Caco-2 (cell line): ENCODE data around the gene ZFP90. TPM values are rescaled to one million over a fixed set of nuclear protein-coding genes. Genes with fewer than 3 reads are reported as not detected.

Experiments used
- BruUV-seq: library from RNA; stranded (reverse); fragments of 400-500 nt; replicated peaks from 2 replicates; lab custom pipeline; 2021; lab: Mats Ljungman, UMichigan
- CTCF ChIA-PET: fragments of 300-600 bp; sonication (Branson Sonifier 250); formaldehyde crosslinking; loops from one replicate; lab custom pipeline; 2022; ENCODE audit warnings: antibody characterized with exemption; lab: Charles Lee
- POLR2A ChIA-PET: fragments of 300-600 bp; sonication (Branson Sonifier 250); formaldehyde crosslinking; loops from one replicate; lab custom pipeline; 2022; ENCODE audit warnings: antibody characterized with exemption; lab: Charles Lee
- DNase-seq, 2 experiments: peaks; one replicate each; pipeline versions ENCODE4 v3.0.0 to v3.0.0-alpha.2; 2020 to 2022
- H3K27me3 ChIP-seq: replicated peaks from 2 replicates; pipeline ENCODE4 v1.6.0; 2011; ENCODE audit warnings: low read length; ENCODE audit not compliant: control insufficient read depth, insufficient read depth
- H3K36me3 ChIP-seq: 2 replicates; pipeline ENCODE4 v1.5.1; 2011; ENCODE audit warnings: low read length; ENCODE audit not compliant: control insufficient read depth, insufficient read depth
- H3K4me1 ChIP-seq: fragments of 250-450 bp; sonication (Bioruptor Pico); 2 replicates; pipeline ENCODE4 v1.5.1; 2020; ENCODE audit warnings: mild to moderate bottlenecking
- H3K4me3 ChIP-seq: 2 replicates; pipeline ENCODE4 v1.5.1; 2011; ENCODE audit warnings: low read depth, mild to moderate bottlenecking, control low read depth, low read length
- H3K9me3 ChIP-seq: fragments of 250-450 bp; sonication (Bioruptor Pico); 2 replicates; pipeline ENCODE4 v1.5.1; 2020; ENCODE audit warnings: mild to moderate bottlenecking, moderate library complexity
- H3K27ac Mint-ChIP-seq: one replicate; pipeline ENCODE4 v1.8.0; 2022; ENCODE audit warnings: mixed read lengths; ENCODE audit not compliant: unreplicated experiment
- H3K27me3 Mint-ChIP-seq: one replicate; pipeline ENCODE4 v1.8.0; 2022; ENCODE audit warnings: mixed read lengths; ENCODE audit not compliant: insufficient read depth, unreplicated experiment
- H3K36me3 Mint-ChIP-seq: one replicate; pipeline ENCODE4 v1.8.0; 2022; ENCODE audit warnings: mild to moderate bottlenecking, mixed read lengths; ENCODE audit not compliant: insufficient read depth, unreplicated experiment
- H3K4me1 Mint-ChIP-seq: one replicate; pipeline ENCODE4 v1.8.0; 2022; ENCODE audit warnings: low read depth, mixed read lengths; ENCODE audit not compliant: unreplicated experiment
- H3K4me3 Mint-ChIP-seq: one replicate; pipeline ENCODE4 v1.8.0; 2022; ENCODE audit warnings: mild to moderate bottlenecking, moderate library complexity, mixed read lengths; ENCODE audit not compliant: unreplicated experiment
- H3K9me3 Mint-ChIP-seq: one replicate; pipeline ENCODE4 v1.8.0; 2022; ENCODE audit warnings: mixed read lengths; ENCODE audit not compliant: unreplicated experiment
- CTCF ChIP-seq, 2 experiments: fragments of 200-600 bp in 1 of 2; IDR thresholded peaks; 1 replicate in 1 of 2; 2 replicates in 1 of 2; pipeline versions ENCODE4 v1.5.1 to v1.8.0; 2011 to 2022; ENCODE audit warnings: antibody characterized with exemption in 1 of 2, control low read depth in 1 of 2, inconsistent platforms in 1 of 2, low read depth in 1 of 2, low read length in 1 of 2, mild to moderate bottlenecking in 1 of 2, moderate library complexity in 1 of 2; ENCODE audit not compliant: insufficient read depth in 1 of 2, severe bottlenecking in 1 of 2, unreplicated experiment in 1 of 2
- intact Hi-C: fragments of 100-400 bp; cut with micrococcal nuclease; formaldehyde crosslinking; loops from one replicate; pipeline ENCODE4 v1.10.0; 2022; ENCODE audit not compliant: unreplicated experiment
- total RNA-seq: library from RNA; stranded (reverse); gene quantifications from 2 replicates; pipeline ENCODE4 v1.2.3, GENCODE V29; 2022

ZFP90 gene
- total RNA-seq, 1 experiment from 2014 or later = 23.2 TPM

- Histone ChIP-seq H3K36me3 (no peaks in the 10 kb centered on the region), H3K9me3 (peaks cover 8% of the 10 kb centered on the region; the same call in 1 of the 2 replicates), H3K4me3 (peak overlapping the region; percentile 95), H3K27me3 (no peaks in the 10 kb centered on the region), H3K4me1 (no peaks in the 10 kb centered on the region)
- Mint-ChIP-seq H3K4me1 (peaks cover 9% of the 10 kb centered on the region), H3K9me3 (peaks cover 25% of the 10 kb centered on the region), H3K27ac (peak overlapping the region; percentile 86), H3K27me3 (no peaks in the 10 kb centered on the region), H3K36me3 (peaks cover 35% of the 10 kb centered on the region), H3K4me3 (peak overlapping the region; percentile 83)
- ChIA-PET CTCF (interaction anchor here (0.9 to 2.7 kb wide), 9 partner anchors 8 to 314 kb away, joined by 4 to 24 read pairs (median 8); no protein-coding TSS in a partner anchor), POLR2A (interaction anchor here (1.1 to 1.4 kb wide), 2 partner anchors 9 to 207 kb away, joined by 3 to 6 read pairs; partner anchors contain the start of gene CDH1)
- BruUV-seq = no TSS peak
- no peak for TF ChIP-seq CTCF (IDR thresholded peaks at IDR 0.05; ENCODE audit: insufficient read depth in 1 of 2, low read depth in 1 of 2, low read length in 1 of 2, severe bottlenecking in 1 of 2, unreplicated experiment in 1 of 2)
- DNase-seq = peak; percentile 91 to 94
- intact Hi-C loops = loop anchor here (1.0 to 10.0 kb wide), 7 partner anchors 9 to 595 kb away; partner anchors contain the start of genes CDH3, HAS3 and ZFP90
These were observed 9.0 kb upstream of the ZFP90 start for GRCh38 chr16:68529931-68530701.

GRCh38 chr16:68533937-68534336 is 5.2 kb upstream of the ZFP90 start:
- no TSS peak for BruUV-seq
- Mint-ChIP-seq H3K4me3 (no peak overlapping the region), H3K36me3 (peaks cover 32% of the 10 kb centered on the region), H3K4me1 (peaks cover 9% of the 10 kb centered on the region), H3K27me3 (no peaks in the 10 kb centered on the region), H3K27ac (no peak overlapping the region), H3K9me3 (peaks cover 25% of the 10 kb centered on the region)
- ChIA-PET POLR2A (no interaction called here), CTCF (interaction anchor here (1.9 kb wide), 1 partner anchor 13 kb away, joined by 6 read pairs; no protein-coding TSS in a partner anchor)
- intact Hi-C loops = loop anchor here (10.0 kb wide), 1 partner anchor 571 kb away; the partner anchor contains the start of gene HAS3
- TF ChIP-seq CTCF (IDR thresholded peaks at IDR 0.05; ENCODE audit: insufficient read depth in 1 of 2, low read depth in 1 of 2, low read length in 1 of 2, severe bottlenecking in 1 of 2, unreplicated experiment in 1 of 2) = no peak
- Histone ChIP-seq H3K36me3 (no peaks in the 10 kb centered on the region), H3K27me3 (no peaks in the 10 kb centered on the region), H3K4me1 (no peaks in the 10 kb centered on the region), H3K9me3 (peaks cover 8% of the 10 kb centered on the region; the same call in 1 of the 2 replicates), H3K4me3 (no peak overlapping the region)
- DNase-seq = no peak

DNA sequence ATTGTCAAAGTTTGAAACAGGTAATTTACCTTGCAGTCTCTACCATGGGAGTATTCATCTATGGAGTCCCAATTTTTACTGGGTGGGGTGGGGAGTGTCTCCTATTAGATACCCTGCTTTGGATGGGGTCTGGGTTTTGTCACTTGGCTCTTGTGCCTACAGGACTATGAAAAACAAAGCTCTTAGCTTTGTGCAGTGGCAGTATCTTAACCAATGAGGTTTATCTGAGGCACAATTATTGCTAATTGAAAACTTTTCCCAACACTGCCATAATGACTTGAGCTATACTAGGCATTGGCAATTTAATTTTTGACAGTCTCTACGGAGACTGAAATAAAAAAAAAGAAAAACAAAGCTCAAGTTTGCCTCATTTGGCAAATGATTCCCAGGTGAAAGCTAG is 3.8 kb upstream of the ZFP90 start:
- CTCF ChIA-PET = interaction anchor here (0.6 to 1.0 kb wide), 2 partner anchors 87 to 257 kb away, joined by 4 read pairs; partner anchors contain the start of gene SMPD3

More for the DNA sequence above, 3.8 kb upstream of the ZFP90 start:
- Mint-ChIP-seq H3K4me1 (peaks cover 15% of the 10 kb centered on the region), H3K9me3 (peaks cover 25% of the 10 kb centered on the region), H3K36me3 (peaks cover 29% of the 10 kb centered on the region), H3K27me3 (no peaks in the 10 kb centered on the region), H3K4me3 (no peak overlapping the region), H3K27ac (no peak overlapping the region)
- DNase-seq = no peak
- POLR2A ChIA-PET = no interaction called here
- peaks cover 8% of the 10 kb centered on the region; the same call in 1 of the 2 replicates for H3K9me3 ChIP-seq
- BruUV-seq = no TSS peak
- no peaks in the 10 kb centered on the region for H3K27me3 ChIP-seq
- H3K4me3 ChIP-seq = no peak overlapping the region
- 0 out of 2 replicates have a peak, but pooled peaks cover 3% of the 10 kb centered on the region for H3K4me1 ChIP-seq
- no peak for TF ChIP-seq CTCF (IDR thresholded peaks at IDR 0.05; ENCODE audit: insufficient read depth in 1 of 2, low read depth in 1 of 2, low read length in 1 of 2, severe bottlenecking in 1 of 2, unreplicated experiment in 1 of 2)
- intact Hi-C loops = loop anchor here (10.0 kb wide), 1 partner anchor 569 kb away; the partner anchor contains the start of gene HAS3
- H3K36me3 ChIP-seq = no peaks in the 10 kb centered on the region
